Measurements from ENCODE around the gene ANXA9. TPM values are rescaled to one million over a fixed set of nuclear protein-coding genes. Genes with fewer than 3 reads are reported as not detected.
A peak's percentile ranks its signal among the peaks of the same experiment; 100 is the strongest.

The ANXA9 gene
- total and polyA plus RNA-seq, 2 experiments from 2014 or later = 1.4 to 2.2 TPM

DNA sequence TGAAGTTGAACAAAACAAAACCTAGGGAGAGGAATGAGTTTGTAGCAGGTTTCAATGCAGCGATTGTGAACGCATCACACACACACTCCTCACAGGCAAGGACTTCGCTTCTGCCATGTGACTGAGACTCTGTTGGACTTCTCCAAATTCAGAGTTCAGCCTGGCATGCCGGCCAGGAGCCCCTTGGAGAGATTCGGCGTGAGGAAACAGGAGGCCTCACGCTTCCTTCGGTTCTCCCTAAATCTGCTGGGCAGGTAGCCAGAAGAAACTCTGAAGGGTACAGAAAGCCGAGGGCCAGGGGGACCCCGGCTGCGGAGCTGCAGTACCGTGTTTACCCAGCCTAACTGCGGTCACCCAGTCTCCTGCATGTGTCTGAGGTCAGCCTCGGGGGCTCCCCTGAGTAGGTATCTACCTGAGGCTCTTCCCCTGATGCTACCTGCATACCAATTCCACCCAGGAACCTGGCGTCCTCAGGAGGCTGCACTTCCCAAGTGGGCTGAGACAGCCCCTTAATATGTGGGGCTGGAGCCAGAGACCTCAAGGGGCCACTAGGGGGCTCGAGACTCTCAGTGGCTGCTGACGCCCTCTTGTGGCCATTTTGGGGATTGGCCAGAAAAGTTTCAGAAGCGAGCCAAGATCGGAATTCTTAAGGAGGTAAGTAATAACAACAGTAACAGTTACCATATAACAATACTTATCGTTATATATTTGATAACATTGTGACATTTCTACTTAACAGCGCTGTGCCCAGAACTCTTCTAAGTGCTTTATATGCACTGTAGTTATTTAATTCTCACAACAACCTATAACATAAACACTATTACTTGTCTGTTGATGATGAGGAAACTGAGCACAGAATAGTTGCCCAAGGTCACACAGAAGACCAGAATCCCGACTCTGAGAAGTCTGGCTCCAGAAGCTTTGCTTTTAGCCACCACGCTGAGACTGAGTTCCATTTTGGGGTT is 2.7 kb upstream of the ANXA9 start:
- ATAC-seq = peak; percentile 27
- H4K20me1 ChIP-seq (replicated peaks; ENCODE audit: insufficient read depth) = no peaks in the 10 kb centered on the region
- peaks cover 56% of the 10 kb centered on the region for H3K4me1 Mint-ChIP-seq
- H3K27me3 Mint-ChIP-seq (ENCODE audit: insufficient read depth, low read depth, poor library complexity) = peaks cover 16% of the 10 kb centered on the region
- TF ChIP-seq, protein P1, sequence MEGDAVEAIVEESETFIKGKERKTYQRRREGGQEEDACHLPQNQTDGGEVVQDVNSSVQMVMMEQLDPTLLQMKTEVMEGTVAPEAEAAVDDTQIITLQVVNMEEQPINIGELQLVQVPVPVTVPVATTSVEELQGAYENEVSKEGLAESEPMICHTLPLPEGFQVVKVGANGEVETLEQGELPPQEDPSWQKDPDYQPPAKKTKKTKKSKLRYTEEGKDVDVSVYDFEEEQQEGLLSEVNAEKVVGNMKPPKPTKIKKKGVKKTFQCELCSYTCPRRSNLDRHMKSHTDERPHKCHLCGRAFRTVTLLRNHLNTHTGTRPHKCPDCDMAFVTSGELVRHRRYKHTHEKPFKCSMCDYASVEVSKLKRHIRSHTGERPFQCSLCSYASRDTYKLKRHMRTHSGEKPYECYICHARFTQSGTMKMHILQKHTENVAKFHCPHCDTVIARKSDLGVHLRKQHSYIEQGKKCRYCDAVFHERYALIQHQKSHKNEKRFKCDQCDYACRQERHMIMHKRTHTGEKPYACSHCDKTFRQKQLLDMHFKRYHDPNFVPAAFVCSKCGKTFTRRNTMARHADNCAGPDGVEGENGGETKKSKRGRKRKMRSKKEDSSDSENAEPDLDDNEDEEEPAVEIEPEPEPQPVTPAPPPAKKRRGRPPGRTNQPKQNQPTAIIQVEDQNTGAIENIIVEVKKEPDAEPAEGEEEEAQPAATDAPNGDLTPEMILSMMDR (conservative IDR thresholded peaks at IDR 0.05; ENCODE audit: low read depth in 2 of 2) = peak; percentile 100
- TF ChIP-seq JUNB (IDR thresholded peaks at IDR 0.05; ENCODE audit: unreplicated experiment) = no peak
- TF ChIP-seq CREB1 (CRISPR knock-in tag; IDR thresholded peaks at IDR 0.05; ENCODE audit: low read depth) = peak; percentile 48; the same call in 1 of the 2 replicates
- peak overlapping the region; percentile 75 for H3K27ac ChIP-seq (ENCODE audit: low read depth)
- 0 out of 2 replicates have a peak, but pooled peaks cover 3% of the 10 kb centered on the region for H3K27me3 ChIP-seq (ENCODE audit: insufficient read depth)
- peak overlapping the region; percentile 40; the same call in 1 of the 2 replicates for H3K27ac Mint-ChIP-seq
- no peaks in the 10 kb centered on the region for H3K36me3 ChIP-seq (ENCODE audit: insufficient read depth)
- H3K9me2 ChIP-seq (ENCODE audit: insufficient read depth) = no peaks in the 10 kb centered on the region
- H3K79me2 ChIP-seq (replicated peaks; ENCODE audit: insufficient read depth) = peaks cover 9% of the 10 kb centered on the region
- no peaks in the 10 kb centered on the region; the same call in 2 of the 3 replicates for H3K36me3 Mint-ChIP-seq (ENCODE audit: low read depth)
- peak overlapping the region; percentile 74 for H2AFZ ChIP-seq
- H3F3A ChIP-seq (replicated peaks; ENCODE audit: low read depth) = peaks cover 16% of the 10 kb centered on the region
- peaks cover 4% of the 10 kb centered on the region; the same call in 1 of the 3 replicates for H3K9me3 Mint-ChIP-seq
- peak overlapping the region; percentile 65 for H3K4me2 ChIP-seq
- peak overlapping the region; percentile 41; the same call in 1 of the 2 replicates for H3K4me3 ChIP-seq
- peak; percentile 97 for DNase-seq (ENCODE audit: low spot score)
- H3K4me1 ChIP-seq (ENCODE audit: insufficient read depth) = peaks cover 51% of the 10 kb centered on the region
- no peak overlapping the region; the same call in 2 of the 3 replicates for H3K4me3 Mint-ChIP-seq

DNA sequence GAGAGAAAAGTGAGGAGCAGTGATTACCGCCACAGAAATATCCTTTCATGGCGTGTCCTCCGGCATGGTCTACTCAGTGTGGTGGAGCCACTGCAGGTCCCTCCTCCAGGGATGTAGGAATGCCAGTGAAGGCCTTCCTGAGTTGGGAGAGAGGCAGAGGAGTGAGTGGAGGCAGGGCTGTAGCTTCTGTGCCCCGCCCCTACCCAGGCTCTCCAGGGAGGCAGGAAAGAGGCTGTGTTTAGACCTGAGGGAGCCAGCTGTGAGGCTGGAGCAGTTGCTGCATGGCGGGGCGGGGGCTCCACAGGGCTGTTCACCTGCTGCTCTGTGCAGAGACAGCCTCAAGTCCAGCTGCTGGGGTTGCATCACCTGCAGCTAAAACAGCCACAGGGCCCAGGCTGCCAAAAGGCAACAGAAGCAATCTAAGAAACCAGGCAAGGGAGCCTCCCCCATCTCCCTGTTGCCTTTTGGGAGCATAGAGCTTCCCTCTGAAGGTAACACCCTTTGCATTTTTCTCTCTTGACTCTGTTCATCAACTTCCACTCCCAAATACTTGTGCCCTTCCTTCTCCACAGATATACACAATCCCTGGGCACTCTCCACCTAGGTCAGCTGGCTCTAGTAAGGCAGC is 801 bp upstream of the ANXA9 start:
- Mint-ChIP-seq H3K4me1 (peaks cover 47% of the 10 kb centered on the region), H3K4me3 (peak overlapping the region; percentile 36; the same call in 2 of the 3 replicates), H3K27me3 (ENCODE audit: insufficient read depth, low read depth, poor library complexity) (peaks cover 11% of the 10 kb centered on the region), H3K9me3 (peaks cover 4% of the 10 kb centered on the region; the same call in 1 of the 3 replicates), H3K27ac (peak overlapping the region; percentile 90), H3K36me3 (ENCODE audit: low read depth) (no peaks in the 10 kb centered on the region; the same call in 2 of the 3 replicates)
- no peak for TF ChIP-seq JUNB (IDR thresholded peaks at IDR 0.05; ENCODE audit: unreplicated experiment)
- peak; percentile 68 for TF ChIP-seq POLR2AphosphoS5 (IDR thresholded peaks at IDR 0.05; ENCODE audit: low read depth)
- TF ChIP-seq ZNF114 (CRISPR knock-in tag; IDR thresholded peaks at IDR 0.05) = no peak
- peak; percentile 70 for TF ChIP-seq ZNF462 (CRISPR knock-in tag; IDR thresholded peaks at IDR 0.05)
- Histone ChIP-seq H3K79me2 (replicated peaks; ENCODE audit: insufficient read depth) (no peaks in the 10 kb centered on the region), H3K36me3 (ENCODE audit: insufficient read depth) (no peaks in the 10 kb centered on the region), H3K4me3 (peak overlapping the region; percentile 30), H2AFZ (peak overlapping the region; percentile 70), H3K4me1 (ENCODE audit: insufficient read depth) (peaks cover 45% of the 10 kb centered on the region), H3K27ac (ENCODE audit: low read depth) (peak overlapping the region; percentile 93), H3K27me3 (ENCODE audit: insufficient read depth) (no peaks in the 10 kb centered on the region), H3K4me2 (peak overlapping the region; percentile 75), H3K9me2 (ENCODE audit: insufficient read depth) (no peaks in the 10 kb centered on the region), H4K20me1 (replicated peaks; ENCODE audit: insufficient read depth) (no peaks in the 10 kb centered on the region), H3F3A (replicated peaks; ENCODE audit: low read depth) (peaks cover 16% of the 10 kb centered on the region)
- DNase-seq (ENCODE audit: low spot score) (peak; percentile 92), ATAC-seq (peak; percentile 83)
